ENCODE data around the gene ZNF2. TPM values are rescaled to one million over a fixed set of nuclear protein-coding genes. Genes with fewer than 3 reads are reported as not detected.

Gene ZNF2
- 9.7 TPM for total RNA-seq

GRCh38 chr2:95165371-95166064 lies at the start of gene ZNF2:
Gene ZNF2, plus strand, starts transcription at chr2:95165809. Its CDS starts 10,418 bp downstream, at chr2:95176227.

GRCh38 chr2:95121407-95122196 lies 44.0 kb upstream of the ZNF2 start, which contains the start of gene MRPS5:
Gene MRPS5, minus strand, starts transcription at chr2:95121808. Its CDS starts 17 bp downstream, at chr2:95121791.

DNA sequence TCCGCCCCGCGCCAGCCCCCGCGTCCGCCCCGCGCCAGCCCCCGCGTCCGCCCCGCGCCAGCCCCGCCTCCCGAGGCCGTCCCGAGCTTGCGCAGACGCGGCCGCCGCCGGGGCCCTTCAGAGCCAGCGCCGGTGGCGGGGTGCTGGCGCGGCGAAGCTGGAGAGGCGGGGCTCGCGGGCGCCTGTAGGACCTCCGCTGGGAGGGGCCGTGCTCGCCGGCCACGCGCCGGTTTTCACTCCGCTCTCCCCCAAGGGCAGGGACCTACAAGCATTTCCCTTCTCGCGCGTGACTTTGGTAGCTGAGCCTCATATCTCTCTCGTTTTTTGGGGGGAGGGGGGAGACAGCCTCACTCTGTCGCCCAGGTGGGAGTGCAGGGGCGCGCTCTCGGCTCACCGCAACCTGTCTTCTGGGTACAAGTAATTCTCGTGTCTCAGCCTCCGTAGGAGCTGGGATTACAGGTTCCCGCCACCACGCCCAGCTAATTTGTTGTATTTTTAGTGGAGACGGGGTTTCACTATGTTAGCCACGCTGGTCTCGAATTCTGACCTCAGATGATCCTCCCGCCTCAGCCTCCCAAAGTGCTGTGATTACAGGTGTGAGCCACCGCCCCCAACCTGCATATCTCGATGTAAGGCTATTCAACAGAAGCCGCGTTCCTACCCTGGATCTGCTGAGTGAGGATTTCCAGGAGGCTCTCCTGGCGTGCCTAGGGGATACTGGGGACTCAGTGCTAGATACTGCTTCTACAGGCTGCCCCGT lies 5.7 kb upstream of the ZNF2 start, which contains the start of gene ZNF514:
ZNF514 (minus strand) TSS at position 159 of the 760 bp plus-strand sequence. CDS start 6,595 bp downstream, outside the sequence.

DNA sequence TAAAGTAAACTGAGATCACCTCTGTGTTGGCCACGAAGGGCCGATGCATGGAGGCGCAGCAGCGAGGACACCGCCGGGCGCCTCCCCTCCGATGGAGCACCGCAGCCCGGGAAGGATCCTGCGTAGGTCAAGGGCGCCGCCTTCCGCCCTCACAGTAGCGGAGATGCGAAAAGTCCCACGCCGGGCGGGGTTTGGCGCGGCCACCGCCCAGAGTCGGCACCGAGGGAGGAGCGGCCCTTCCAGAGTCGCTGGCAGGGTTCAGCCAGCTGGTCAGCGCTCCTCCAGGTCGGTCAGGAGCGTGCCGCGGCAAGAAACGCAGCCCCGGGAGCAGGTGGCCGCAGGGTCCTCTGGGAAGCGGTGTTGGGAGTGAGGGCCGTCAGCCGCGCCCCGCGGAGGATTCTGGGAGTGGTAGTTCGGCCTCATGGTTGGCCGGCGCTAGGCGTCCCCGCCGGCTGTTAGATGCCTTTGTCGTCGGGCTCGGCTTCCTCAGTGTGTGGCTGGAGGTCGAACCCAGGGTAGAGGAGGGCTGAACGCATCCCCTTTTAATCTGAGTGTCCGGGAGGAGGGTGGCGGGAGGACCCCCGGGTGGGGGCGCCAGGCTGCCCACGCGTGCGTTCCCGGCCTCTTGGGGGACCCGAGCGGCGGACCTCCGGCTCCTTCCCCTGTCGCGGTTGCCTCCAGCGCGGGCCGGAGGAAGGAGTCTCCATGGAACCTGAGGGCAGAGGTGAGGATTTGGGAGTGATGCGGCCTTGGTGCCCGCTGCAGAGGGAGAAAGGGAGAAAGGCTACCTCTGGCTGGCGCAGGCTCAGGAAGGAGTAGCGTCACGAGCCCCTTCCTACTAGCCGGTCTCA lies 41.7 kb downstream of the ZNF2 start, which contains the start of gene ZNF892:
ZNF892 (plus strand) TSS at position 411 of the 851 bp plus-strand sequence; CDS start at position 706, 295 bp downstream.

Other genes with a start within 250 kb of the ZNF2 start
- gene MAL, start 140.1 kb upstream of the ZNF2 start, total RNA-seq: not detected
- gene MRPS5, start 44.0 kb upstream of the ZNF2 start, total RNA-seq: 71.4 TPM
- 57.6 TPM for gene ZNF514, start 6.0 kb upstream of the ZNF2 start, total RNA-seq
- 62.3 TPM for gene ZNF892, start 41.7 kb downstream of the ZNF2 start, total RNA-seq
- gene PROM2, start 108.6 kb downstream of the ZNF2 start, total RNA-seq: 9.4 TPM
- 15.3 TPM for gene KCNIP3, start 131.5 kb downstream of the ZNF2 start, total RNA-seq
- gene FAHD2A, start 236.9 kb downstream of the ZNF2 start, total RNA-seq: 21.9 TPM